Measurements from ENCODE around the gene CT45A5. TPM values are rescaled to one million over a fixed set of nuclear protein-coding genes. Genes with fewer than 3 reads are reported as not detected.
"Not testable (repeated sequence)": the region's sequence is repeated elsewhere in the genome, so short reads cannot be mapped to it uniquely, and the experiment has no call there.

CT45A5 gene
- total and polyA plus RNA-seq, 9 donors, result 6.4 TPM; not detected in 8

DNA sequence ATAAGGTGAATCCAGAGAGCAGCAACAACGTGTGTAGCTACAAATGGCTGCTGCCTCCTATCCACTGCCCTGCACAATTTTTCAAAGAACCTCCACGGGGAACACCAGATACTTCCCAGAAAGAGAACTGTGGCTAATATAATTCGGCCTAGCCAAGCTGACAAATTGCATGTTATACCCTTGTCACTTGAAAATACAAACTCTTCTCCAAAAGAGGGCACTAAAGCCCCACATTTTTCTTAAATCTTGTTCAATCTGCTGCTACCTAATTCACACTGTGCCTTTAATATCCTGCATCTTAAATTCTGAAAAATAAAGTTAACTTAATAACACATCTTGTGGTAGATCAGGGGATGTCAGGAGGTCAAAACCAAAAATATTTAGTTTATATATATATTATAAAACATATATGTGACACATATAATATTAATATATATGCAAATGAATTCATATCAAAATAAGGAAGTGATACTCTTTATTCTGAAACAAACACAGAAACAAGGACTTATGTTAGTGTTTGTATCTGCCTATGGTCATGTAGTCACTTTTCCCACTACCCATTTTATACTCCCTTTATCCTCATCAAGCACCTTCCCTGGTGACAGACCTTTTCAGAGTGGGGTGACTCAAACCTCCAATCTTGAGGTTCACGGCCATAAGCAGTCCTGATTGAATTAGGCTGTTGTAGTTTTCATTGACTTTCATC lies 47.8 kb downstream of the CT45A5 start:
- DNase-seq, result no peak
- TF ChIP-seq, protein P1, sequence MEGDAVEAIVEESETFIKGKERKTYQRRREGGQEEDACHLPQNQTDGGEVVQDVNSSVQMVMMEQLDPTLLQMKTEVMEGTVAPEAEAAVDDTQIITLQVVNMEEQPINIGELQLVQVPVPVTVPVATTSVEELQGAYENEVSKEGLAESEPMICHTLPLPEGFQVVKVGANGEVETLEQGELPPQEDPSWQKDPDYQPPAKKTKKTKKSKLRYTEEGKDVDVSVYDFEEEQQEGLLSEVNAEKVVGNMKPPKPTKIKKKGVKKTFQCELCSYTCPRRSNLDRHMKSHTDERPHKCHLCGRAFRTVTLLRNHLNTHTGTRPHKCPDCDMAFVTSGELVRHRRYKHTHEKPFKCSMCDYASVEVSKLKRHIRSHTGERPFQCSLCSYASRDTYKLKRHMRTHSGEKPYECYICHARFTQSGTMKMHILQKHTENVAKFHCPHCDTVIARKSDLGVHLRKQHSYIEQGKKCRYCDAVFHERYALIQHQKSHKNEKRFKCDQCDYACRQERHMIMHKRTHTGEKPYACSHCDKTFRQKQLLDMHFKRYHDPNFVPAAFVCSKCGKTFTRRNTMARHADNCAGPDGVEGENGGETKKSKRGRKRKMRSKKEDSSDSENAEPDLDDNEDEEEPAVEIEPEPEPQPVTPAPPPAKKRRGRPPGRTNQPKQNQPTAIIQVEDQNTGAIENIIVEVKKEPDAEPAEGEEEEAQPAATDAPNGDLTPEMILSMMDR (IDR thresholded peaks at IDR 0.05), result no peak
- TF ChIP-seq POLR2A (IDR thresholded peaks at IDR 0.05), result no peak
- no peak for TF ChIP-seq EP300 (IDR thresholded peaks at IDR 0.05)
- no peaks in the 10 kb centered on the region for H3K36me3 ChIP-seq
- intact Hi-C loops (cut with DNase I), result no loop called here
- no peaks in the 10 kb centered on the region for H3K4me1 ChIP-seq (ENCODE audit: insufficient read depth)
- H3K4me3 ChIP-seq, result no peak overlapping the region
- no peaks in the 10 kb centered on the region for H3K27me3 ChIP-seq
- H3K9me3 ChIP-seq, result no peaks in the 10 kb centered on the region
- WGBS, 3 donors, result 30 to 40% (median 36%) methylated on average over 4 of the region's 4 CpGs
- H3K27ac ChIP-seq, result no peak overlapping the region

DNA sequence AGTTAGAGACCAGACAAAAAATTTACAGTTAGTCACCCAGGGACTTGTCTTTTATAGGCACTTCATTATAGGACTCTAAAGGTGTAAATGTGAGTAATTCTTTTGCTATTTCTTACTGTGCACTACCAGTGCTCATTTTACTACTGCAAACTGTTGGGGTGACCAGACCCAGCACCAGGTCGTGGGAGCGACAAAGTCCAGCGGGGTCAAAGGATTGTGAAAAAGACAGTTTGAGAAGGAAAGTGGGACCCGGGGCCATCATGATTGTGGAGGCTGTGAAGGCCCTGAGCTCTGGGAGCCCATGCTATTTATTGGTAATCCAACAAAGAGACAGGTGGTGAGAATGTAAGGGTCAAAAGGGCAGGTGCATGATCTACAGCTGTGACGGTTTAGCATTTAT lies 50.6 kb downstream of the CT45A5 start:
- H3K9me3 ChIP-seq; DNase-seq; H3K36me3 ChIP-seq; H3K27me3 ChIP-seq; intact Hi-C loops (cut with DNase I); H3K4me1 ChIP-seq (ENCODE audit: insufficient read depth); H3K27ac ChIP-seq; H3K4me3 ChIP-seq: not testable (repeated sequence)
- WGBS, 3 donors, result 52 to 64% (median 59%) methylated on average over 5 of the region's 5 CpGs

Other genes with a start within 250 kb of the CT45A5 start
- 1 to 10 TPM in 1 of 7 donors, not detected in 6; 1.4 TPM for gene CT45A1, start 71.9 kb downstream of the CT45A5 start, total RNA-seq
- gene CT45A1, start 71.9 kb downstream of the CT45A5 start, polyA plus RNA-seq, result not detected
- gene CT45A3, start 17.3 kb downstream of the CT45A5 start, total RNA-seq, result 1 to 10 TPM in 1 of 7 donors, under 1 TPM in 1, not detected in 5; 0.20 to 1.8 TPM
- not detected for gene CT45A3, start 17.3 kb downstream of the CT45A5 start, polyA plus RNA-seq
- not detected for gene CT45A6, start 17.3 kb upstream of the CT45A5 start, total RNA-seq
- gene CT45A6, start 17.3 kb upstream of the CT45A5 start, polyA plus RNA-seq, result not detected
- gene CT45A2, start 34.5 kb upstream of the CT45A5 start, total RNA-seq, result not detected
- not detected for gene CT45A2, start 34.5 kb upstream of the CT45A5 start, polyA plus RNA-seq
- gene CT45A7, start 51.8 kb upstream of the CT45A5 start, total RNA-seq, result not detected
- gene CT45A7, start 51.8 kb upstream of the CT45A5 start, polyA plus RNA-seq, result not detected
- not detected for gene CT45A8, start 69.0 kb upstream of the CT45A5 start, total RNA-seq
- gene CT45A8, start 69.0 kb upstream of the CT45A5 start, polyA plus RNA-seq, result not detected
- not detected for gene CT45A9, start 86.3 kb upstream of the CT45A5 start, total RNA-seq
- gene CT45A9, start 86.3 kb upstream of the CT45A5 start, polyA plus RNA-seq, result not detected
- under 1 TPM in 1 of 7 donors, not detected in 6; 0.92 TPM for gene CT45A10, start 107.9 kb upstream of the CT45A5 start, total RNA-seq
- gene CT45A10, start 107.9 kb upstream of the CT45A5 start, polyA plus RNA-seq, result not detected
- not detected for gene SAGE1, start 108.2 kb upstream of the CT45A5 start, total RNA-seq
- not detected for gene SAGE1, start 108.2 kb upstream of the CT45A5 start, polyA plus RNA-seq
- 10 to 100 TPM; 19.1 to 27.1 (median 23.6) TPM for gene MMGT1, start 188.5 kb upstream of the CT45A5 start, total RNA-seq
- gene MMGT1, start 188.5 kb upstream of the CT45A5 start, polyA plus RNA-seq, result 10 to 100 TPM; 12.1 to 30.3 TPM
- gene SLC9A6, start 199.9 kb upstream of the CT45A5 start, total RNA-seq, result 10 to 100 TPM; 10.5 to 18.6 (median 13.5) TPM
- gene SLC9A6, start 199.9 kb upstream of the CT45A5 start, polyA plus RNA-seq, result 10 to 100 TPM in 1 of 2 donors, 1 to 10 TPM in 1; 9.2 to 12.7 TPM